Uterus (tissue), 4 donors: ENCODE measurements around the gene PARD3. TPM values are rescaled to one million over a fixed set of nuclear protein-coding genes. Genes with fewer than 3 reads are reported as not detected.

Source experiments
- DNase-seq, 2 donors: peaks; one replicate each; pipeline ENCODE4 v3.0.0-alpha.2; 2019 to 2020
- H3K27ac ChIP-seq, 2 donors: fragments of 200-600 bp; sonication (generic); 1 replicate in 1 of 2; 2 replicates in 1 of 2; pipeline ENCODE4 v1.5.1; 2016 to 2018
- H3K27me3 ChIP-seq, 2 donors: fragments of 200-600 bp; sonication (generic); one replicate each; pipeline ENCODE4 v1.5.1; 2018 to 2019; ENCODE audit warnings: control low read depth in 1 of 2
- H3K36me3 ChIP-seq, 2 donors: fragments of 200-600 bp; sonication (generic); one replicate each; pipeline ENCODE4 v1.5.1; 2019; ENCODE audit warnings: control low read depth in 1 of 2
- H3K4me1 ChIP-seq, 2 donors: fragments of 200-600 bp; sonication (generic); one replicate each; pipeline ENCODE4 v1.5.1; 2018 to 2019; ENCODE audit warnings: control low read depth in 1 of 2
- H3K4me3 ChIP-seq, 2 donors: fragments of 200-600 bp; sonication (generic); 1 replicate in 1 of 2; 2 replicates in 1 of 2; pipeline ENCODE4 v1.5.1; 2018 to 2019; ENCODE audit warnings: mild to moderate bottlenecking in 1 of 2
- H3K9me3 ChIP-seq, 2 donors: fragments of 200-600 bp; sonication (generic); one replicate each; pipeline ENCODE4 v1.5.1; 2019; ENCODE audit warnings: control low read depth in 1 of 2
- POLR2A ChIP-seq, 2 donors: fragments of 450-650 bp; IDR thresholded peaks; one replicate each; pipeline ENCODE4 v1.6.1; 2016; ENCODE audit warnings: antibody characterized with exemption in 2 of 2, mild to moderate bottlenecking in 1 of 2, moderate library complexity in 1 of 2
- intact Hi-C: fragments of 100-400 bp; cut with DNase I; formaldehyde crosslinking; loops from one replicate; pipeline ENCODE4 v1.15.1; 2023; ENCODE audit warnings: low total_unique reads
- total RNA-seq, 4 donors: library from RNA; depleted of rRNA in 3 of 4; stranded (reverse); fragments of >200 nt in 3 of 4; gene quantifications; one replicate each; pipeline versions ENCODE4 v1.1.0 to v1.2.4, GENCODE V29; 2014 to 2023
- TF ChIP-seq, protein P1 (sequence below), 4 experiments: fragments of 200-600 bp in 2 of 4; fragments of 450-650 bp in 2 of 4; sonication (generic) in 2 of 4; IDR thresholded peaks; one replicate each; pipeline ENCODE4 v1.5.1; 2016 to 2019; ENCODE audit warnings: antibody characterized with exemption in 4 of 4, mild to moderate bottlenecking in 2 of 4, moderate library complexity in 1 of 4
- donor health status: DM: yes; HTN: yes; CAD: no.

Gene PARD3
- total RNA-seq, 4 donors from 2014 or later = 42.1 to 96.1 (median 51.5) TPM

DNA sequence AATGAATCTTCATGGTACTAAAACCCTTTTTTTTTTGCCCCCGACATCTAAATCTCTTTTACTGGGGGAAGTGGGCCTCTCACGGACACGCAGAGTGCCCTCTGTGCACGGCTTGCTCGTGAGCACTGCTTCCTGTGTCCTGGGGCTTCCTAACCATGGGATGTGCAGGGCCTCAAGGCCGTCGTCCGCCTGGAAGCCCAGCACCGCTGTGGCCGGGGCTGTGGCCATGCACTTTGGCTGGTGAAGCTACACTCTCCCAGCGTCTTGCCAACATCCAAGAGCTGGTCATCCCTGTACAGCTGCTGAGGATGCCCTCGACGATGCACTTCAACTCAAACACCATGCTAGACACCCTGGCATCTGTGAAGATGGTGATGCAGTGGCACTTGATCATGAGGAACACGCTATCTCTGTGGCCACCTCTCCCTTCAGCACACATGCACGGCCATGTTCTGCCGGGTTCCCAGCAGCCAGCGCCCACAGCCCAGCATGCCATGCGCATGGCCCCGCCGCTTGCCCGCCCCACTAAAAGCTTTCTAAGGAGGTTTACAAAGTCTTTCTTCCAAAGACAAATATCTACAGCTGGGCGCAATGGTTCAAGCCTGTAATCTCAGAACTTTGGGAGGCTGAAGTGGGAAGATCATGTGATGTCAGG, 326.5 kb downstream of the PARD3 start:
- Histone ChIP-seq H3K36me3 (no peaks in the 10 kb centered on the region), H3K4me1 (peaks cover 0 to 5% of the 10 kb centered on the region in 2 donors), H3K27ac (no peak overlapping the region), H3K4me3 (no peak overlapping the region), H3K9me3 (no peaks in the 10 kb centered on the region), H3K27me3 (no peaks in the 10 kb centered on the region)
- TF ChIP-seq, protein P1, sequence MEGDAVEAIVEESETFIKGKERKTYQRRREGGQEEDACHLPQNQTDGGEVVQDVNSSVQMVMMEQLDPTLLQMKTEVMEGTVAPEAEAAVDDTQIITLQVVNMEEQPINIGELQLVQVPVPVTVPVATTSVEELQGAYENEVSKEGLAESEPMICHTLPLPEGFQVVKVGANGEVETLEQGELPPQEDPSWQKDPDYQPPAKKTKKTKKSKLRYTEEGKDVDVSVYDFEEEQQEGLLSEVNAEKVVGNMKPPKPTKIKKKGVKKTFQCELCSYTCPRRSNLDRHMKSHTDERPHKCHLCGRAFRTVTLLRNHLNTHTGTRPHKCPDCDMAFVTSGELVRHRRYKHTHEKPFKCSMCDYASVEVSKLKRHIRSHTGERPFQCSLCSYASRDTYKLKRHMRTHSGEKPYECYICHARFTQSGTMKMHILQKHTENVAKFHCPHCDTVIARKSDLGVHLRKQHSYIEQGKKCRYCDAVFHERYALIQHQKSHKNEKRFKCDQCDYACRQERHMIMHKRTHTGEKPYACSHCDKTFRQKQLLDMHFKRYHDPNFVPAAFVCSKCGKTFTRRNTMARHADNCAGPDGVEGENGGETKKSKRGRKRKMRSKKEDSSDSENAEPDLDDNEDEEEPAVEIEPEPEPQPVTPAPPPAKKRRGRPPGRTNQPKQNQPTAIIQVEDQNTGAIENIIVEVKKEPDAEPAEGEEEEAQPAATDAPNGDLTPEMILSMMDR (IDR thresholded peaks at IDR 0.05) = no peak
- no peak for TF ChIP-seq POLR2A (IDR thresholded peaks at IDR 0.05)
- DNase-seq = no peak
- intact Hi-C loops = no loop called here

- H3K4me3 ChIP-seq = no peak overlapping the region
- no peaks in the 10 kb centered on the region for H3K27me3 ChIP-seq
- H3K27ac ChIP-seq = no peak overlapping the region
- intact Hi-C loops = no loop called here
- H3K36me3 ChIP-seq = no peaks in the 10 kb centered on the region
- H3K9me3 ChIP-seq = no peaks in the 10 kb centered on the region
- DNase-seq = no peak
- no peaks in the 10 kb centered on the region for H3K4me1 ChIP-seq
- TF ChIP-seq POLR2A (IDR thresholded peaks at IDR 0.05) = no peak
- TF ChIP-seq, protein P1 (IDR thresholded peaks at IDR 0.05) = no peak
Observed at GRCh38 chr10:34486008-34486407, 329.1 kb downstream of the PARD3 start.

DNA sequence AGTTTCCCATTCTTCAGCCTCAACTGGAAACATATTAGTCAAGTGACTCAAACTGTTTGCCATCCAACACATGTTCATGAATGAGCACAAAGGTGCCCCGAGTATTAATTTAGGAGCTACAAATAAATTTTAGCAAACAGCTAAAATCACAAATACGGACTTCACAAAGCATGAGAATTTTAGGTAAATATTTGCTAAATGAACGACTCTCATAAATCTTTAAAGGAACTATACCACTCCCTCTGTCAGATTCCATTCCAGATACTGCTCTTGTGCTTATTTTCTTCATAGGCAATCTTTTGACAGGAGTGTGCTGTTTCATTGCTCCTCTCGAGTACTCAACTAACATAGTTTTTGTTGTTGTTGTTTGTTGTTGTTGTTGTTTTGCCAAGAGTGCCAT, 330.9 kb downstream of the PARD3 start:
- DNase-seq = no peak
- intact Hi-C loops = no loop called here
- TF ChIP-seq, protein P1 (IDR thresholded peaks at IDR 0.05) = no peak
- no peak for TF ChIP-seq POLR2A (IDR thresholded peaks at IDR 0.05)
- no peak overlapping the region for H3K27ac ChIP-seq
- no peaks in the 10 kb centered on the region for H3K4me1 ChIP-seq
- no peaks in the 10 kb centered on the region for H3K9me3 ChIP-seq
- no peaks in the 10 kb centered on the region for H3K36me3 ChIP-seq
- no peaks in the 10 kb centered on the region for H3K27me3 ChIP-seq
- H3K4me3 ChIP-seq = no peak overlapping the region

- DNase-seq = no peak
- H3K27me3 ChIP-seq = no peaks in the 10 kb centered on the region
- H3K27ac ChIP-seq = no peak overlapping the region
- no peak for TF ChIP-seq POLR2A (IDR thresholded peaks at IDR 0.05)
- TF ChIP-seq, protein P1 (IDR thresholded peaks at IDR 0.05) = no peak
- intact Hi-C loops = no loop called here
- H3K4me1 ChIP-seq = no peaks in the 10 kb centered on the region
- no peaks in the 10 kb centered on the region for H3K36me3 ChIP-seq
- no peaks in the 10 kb centered on the region for H3K9me3 ChIP-seq
- H3K4me3 ChIP-seq = no peak overlapping the region
Observed at GRCh38 chr10:34480345-34480744, 334.8 kb downstream of the PARD3 start.

GRCh38 chr10:34479520-34480179, 335.4 kb downstream of the PARD3 start:
- no peaks in the 10 kb centered on the region for H3K9me3 ChIP-seq
- H3K4me1 ChIP-seq = no peaks in the 10 kb centered on the region
- no peak for DNase-seq
- no peaks in the 10 kb centered on the region for H3K27me3 ChIP-seq
- no peak overlapping the region for H3K27ac ChIP-seq
- intact Hi-C loops = no loop called here
- no peak for TF ChIP-seq POLR2A (IDR thresholded peaks at IDR 0.05)
- TF ChIP-seq, protein P1 (IDR thresholded peaks at IDR 0.05) = no peak
- H3K4me3 ChIP-seq = no peak overlapping the region
- H3K36me3 ChIP-seq = no peaks in the 10 kb centered on the region
